ENCODE data around the gene MED15.

MED15 gene

DNA sequence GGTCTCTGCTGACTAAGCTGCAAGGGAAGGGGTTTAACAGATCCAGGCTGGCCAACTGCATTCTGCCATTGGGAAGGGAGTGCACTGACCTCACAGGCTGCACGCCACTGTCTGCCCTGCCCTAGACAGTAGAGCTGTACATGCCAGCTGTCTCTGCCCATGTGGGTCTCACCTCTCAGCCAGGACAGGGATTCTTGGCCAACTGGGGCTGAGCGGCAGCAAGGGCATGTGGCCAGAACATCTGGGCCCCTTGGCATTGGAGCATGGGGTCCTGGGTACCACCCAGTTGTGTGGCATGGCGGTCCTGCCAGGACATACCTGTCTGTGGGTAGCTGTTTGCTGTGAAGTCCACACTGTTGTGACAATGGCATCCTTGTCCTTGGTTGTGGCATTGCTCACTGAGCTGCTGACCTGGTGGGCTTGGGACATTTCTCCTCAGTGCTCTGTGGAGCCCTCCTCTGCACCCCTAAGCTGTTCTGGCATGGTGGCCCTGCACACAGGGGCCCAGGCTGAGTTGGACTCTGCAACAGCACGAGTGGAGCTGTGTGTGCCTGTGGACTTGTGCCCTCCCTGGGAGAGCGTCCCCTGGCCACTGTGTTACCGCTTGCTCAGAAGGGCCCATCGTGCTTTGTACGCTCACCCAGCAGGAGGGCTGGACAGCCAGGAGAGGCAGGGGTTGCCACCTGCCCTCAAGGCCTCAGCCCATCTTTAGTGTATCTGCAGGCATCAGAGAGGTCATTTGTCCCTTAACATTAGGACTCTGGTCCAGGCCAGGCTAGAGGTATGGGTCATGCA, 46.7 kb downstream of the MED15 start:
- DNase-seq = no peak

GRCh38 chr22:20554824-20555223, 47.4 kb downstream of the MED15 start:
- DNase-seq = no peak

- DNase-seq = no peak
Observed at GRCh38 chr22:20558534-20558933, 51.1 kb downstream of the MED15 start.

GRCh38 chr22:20559174-20559760, 51.9 kb downstream of the MED15 start:
- no peak for DNase-seq

DNA sequence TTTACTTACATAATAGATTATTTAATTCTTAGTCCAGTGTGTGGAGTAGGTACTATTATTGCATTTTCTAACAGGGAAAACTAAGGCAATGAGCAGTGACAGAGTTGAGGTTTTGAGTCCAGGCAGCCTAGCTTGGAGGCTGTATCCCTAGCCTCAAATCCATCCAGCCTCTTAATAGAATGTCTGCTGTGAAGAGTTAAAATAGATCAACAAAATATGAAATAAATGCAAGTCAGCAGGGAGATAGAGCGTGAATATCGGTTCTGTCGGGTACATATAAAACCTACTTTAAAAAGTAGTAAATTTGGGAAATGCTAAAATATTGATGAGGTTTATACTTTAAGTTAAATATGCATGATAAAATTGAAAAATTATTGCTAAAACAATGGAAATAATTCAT, 53.3 kb downstream of the MED15 start:
- no peak for DNase-seq

- DNase-seq = no peak
Observed at GRCh38 chr22:20561882-20562281, 54.5 kb downstream of the MED15 start.

DNA sequence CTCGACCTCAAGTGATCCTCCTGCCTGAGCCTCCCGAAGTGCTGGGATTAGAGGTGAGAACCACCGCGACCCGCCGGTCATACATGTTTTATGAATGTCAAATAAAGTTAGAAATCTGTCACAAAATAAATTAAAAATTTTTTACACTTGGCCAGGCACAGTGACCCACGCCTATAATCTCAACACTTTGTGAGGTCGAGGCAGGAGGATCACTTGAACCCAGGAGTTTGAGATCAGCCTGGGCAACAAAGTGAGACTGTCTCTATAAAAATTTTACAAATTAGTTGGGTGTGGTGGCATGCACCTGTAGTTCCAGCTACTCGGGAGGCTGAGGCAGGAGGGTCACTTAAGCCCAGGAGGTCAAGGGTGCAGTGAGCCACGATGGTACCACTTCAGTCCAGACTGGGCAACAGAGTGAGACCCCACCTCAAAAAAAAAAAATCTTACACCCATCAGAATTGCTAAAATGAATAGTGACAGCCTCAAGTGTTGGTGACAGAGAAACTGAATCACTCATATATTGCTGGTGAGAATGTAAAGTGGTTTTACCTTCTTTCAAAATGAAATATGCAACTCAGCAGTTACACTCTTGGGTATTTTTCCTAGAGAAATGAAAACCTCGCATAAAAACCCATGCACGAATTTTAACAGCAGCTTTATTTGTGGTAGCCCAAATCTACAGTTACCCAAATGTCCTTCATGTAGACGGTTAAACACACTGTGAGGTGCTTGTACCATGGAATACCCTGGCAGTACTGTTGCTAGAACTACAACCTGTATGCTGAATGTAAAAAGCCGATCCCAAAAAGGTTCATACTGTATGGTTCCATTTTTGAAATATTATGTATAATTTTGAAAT, 55.4 kb downstream of the MED15 start:
- DNase-seq = no peak

GRCh38 chr22:20563466-20563906, 56.1 kb downstream of the MED15 start:
- DNase-seq = no peak

DNA sequence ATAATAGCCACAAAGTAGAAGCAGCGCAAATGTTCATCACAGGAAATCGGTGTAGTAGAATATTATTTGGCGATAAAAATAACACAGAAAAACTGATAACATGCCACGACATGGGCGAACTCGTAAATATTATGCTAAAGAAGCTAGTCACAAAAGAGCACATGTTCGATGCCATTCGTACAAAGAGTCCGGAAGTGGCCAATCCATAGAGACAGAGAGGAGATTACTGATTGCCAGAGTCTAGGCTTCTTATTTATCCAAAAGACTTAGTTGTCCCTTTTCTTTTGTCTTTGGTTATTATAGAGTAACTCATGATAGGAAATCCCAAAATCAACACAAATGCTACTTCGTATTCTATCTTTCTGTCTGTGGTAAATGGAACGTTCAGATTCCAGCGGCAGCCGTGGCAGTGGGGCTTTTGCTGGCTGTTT, 56.5 kb downstream of the MED15 start:
- DNase-seq = no peak

- DNase-seq = no peak
Observed at GRCh38 chr22:20565079-20565734, 57.8 kb downstream of the MED15 start.

- DNase-seq = no peak
Observed at GRCh38 chr22:20565761-20566160, 58.4 kb downstream of the MED15 start.

- DNase-seq = no peak
Observed at GRCh38 chr22:20566420-20567260, 59.2 kb downstream of the MED15 start.

- DNase-seq = no peak
Observed at GRCh38 chr22:20567371-20567847, 60.0 kb downstream of the MED15 start.

- DNase-seq = no peak
Observed at GRCh38 chr22:20567993-20568417, 60.6 kb downstream of the MED15 start.

- no peak for DNase-seq
Observed at GRCh38 chr22:20568502-20569058, 61.2 kb downstream of the MED15 start.

GRCh38 chr22:20569059-20570058, 61.9 kb downstream of the MED15 start:
- no peak for DNase-seq

DNA sequence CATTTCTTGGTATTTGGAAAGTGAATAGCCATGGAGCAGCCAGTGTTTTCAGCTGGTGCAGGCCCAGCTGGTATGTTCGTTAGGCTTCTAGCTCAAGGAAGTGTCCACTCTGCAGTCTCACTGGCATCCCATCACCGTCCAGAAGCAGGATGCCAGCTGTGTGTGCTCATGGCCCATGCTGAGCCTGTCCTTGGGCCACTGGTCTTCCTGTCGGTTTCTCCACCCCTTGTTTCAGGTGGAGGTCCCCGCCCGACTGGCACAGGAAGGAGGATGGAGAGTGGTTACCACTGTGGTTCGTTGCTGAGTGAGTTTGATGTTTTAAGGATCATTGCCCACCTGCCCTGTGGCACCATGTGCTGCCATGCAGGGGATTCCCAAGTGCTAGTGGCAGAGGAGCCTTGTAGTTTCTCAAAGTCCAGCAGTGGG, 63.7 kb downstream of the MED15 start:
- no peak for DNase-seq

DNA sequence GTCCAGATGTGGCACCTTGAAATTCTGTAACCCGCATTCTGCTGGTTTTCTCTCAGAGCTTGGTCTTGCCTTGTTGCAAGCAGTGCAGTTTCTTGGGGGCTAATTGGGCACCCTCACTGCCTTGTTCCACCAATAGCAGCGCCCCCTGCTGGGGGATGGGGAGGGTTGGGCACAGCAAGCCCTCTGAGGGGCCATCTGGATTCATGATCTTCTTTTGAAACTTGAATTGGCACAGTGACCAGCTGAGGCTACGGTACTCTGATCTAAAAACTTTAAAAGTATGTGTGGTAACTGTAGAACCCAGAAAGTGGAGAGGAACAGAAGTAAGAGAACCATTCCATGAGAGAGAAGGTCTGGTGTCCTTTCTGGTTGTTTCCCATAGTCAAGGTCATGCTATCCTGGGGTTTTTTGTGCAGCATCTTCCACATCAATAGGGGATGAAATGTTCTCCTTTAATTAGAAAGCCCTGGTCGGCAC, 64.2 kb downstream of the MED15 start:
- DNase-seq = no peak

DNA sequence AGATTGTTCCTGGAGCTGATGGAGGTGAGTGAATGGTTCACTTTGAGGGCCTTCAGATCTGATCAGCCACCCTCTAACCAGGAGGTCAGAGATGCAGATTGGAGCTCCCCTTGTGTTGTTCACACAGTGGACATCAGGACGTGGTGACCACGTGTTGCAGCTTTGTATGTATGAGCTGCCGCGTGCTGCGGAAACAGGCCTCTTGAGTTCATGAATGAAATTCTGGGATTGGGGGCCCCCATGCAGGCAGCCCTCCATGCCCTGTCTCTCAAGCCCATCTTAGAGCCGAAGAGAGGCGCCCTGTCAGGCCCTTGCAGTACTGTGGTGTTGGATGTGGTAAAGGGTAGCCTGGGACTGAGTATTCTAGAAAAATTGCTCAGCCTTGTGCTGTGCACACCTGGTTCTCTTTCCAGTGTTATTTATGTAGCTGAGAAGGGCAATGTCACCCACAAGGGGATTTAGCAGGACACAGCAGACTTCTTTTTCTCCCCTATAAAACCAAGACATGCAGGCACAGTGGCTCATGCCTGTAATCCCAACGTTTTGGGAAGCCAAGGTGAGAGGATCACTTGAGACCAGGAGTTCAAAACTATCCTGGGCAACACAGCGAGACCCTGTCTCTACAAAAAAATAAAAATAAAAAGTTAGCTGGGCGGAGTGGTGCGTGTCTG, 64.9 kb downstream of the MED15 start:
- DNase-seq = no peak
